HEK293T (cell line): ENCODE data around the gene LINC01488.

Experiments
- CTCF ChIA-PET: fragments of 350-600 bp; formaldehyde crosslinking; extraction: SDS; loops from one replicate; lab custom pipeline; 2021; ENCODE audit warnings: antibody characterized with exemption, inconsistent platforms; lab: Yijun Ruan, JAX
- POLR2A ChIA-PET: fragments of 350-600 bp; formaldehyde crosslinking; extraction: SDS; loops from one replicate; lab custom pipeline; 2020; ENCODE audit warnings: antibody characterized with exemption, inconsistent platforms; lab: Yijun Ruan, JAX
- DNase-seq: peaks from one replicate; pipeline ENCODE4 v3.0.0; 2012; ENCODE audit warnings: mixed read lengths; ENCODE audit errors: extremely low spot score
- ARNT ChIP-seq: fragments of 450-650 bp; IDR thresholded peaks from 2 replicates; pipeline ENCODE4 v1.6.1; 2017; ENCODE audit warnings: mild to moderate bottlenecking
- BHLHE40 ChIP-seq: fragments of 450-650 bp; IDR thresholded peaks from 2 replicates; pipeline ENCODE4 v1.6.1; 2016; ENCODE audit warnings: mild to moderate bottlenecking, moderate library complexity, borderline replicate concordance
- CTBP1 ChIP-seq: fragments of 450-650 bp; IDR thresholded peaks from 2 replicates; pipeline ENCODE4 v1.6.1; 2016; ENCODE audit warnings: borderline replicate concordance
- ELF4 ChIP-seq: fragments of 450-650 bp; IDR thresholded peaks from 2 replicates; pipeline ENCODE4 v1.6.1; 2017; ENCODE audit warnings: antibody characterized with exemption
- FOXA1 ChIP-seq: fragments of 450-650 bp; IDR thresholded peaks from 2 replicates; pipeline ENCODE4 v1.6.1; 2016; ENCODE audit warnings: mild to moderate bottlenecking
- FOXK2 ChIP-seq: fragments of 450-650 bp; IDR thresholded peaks from 2 replicates; pipeline ENCODE4 v1.6.1; 2016; ENCODE audit warnings: mild to moderate bottlenecking
- FOXM1 ChIP-seq: fragments of 450-650 bp; IDR thresholded peaks from 2 replicates; pipeline ENCODE4 v1.6.1; 2017; ENCODE audit warnings: mild to moderate bottlenecking, borderline replicate concordance
- HDGF ChIP-seq: fragments of 450-650 bp; IDR thresholded peaks from 2 replicates; pipeline ENCODE4 v1.6.1; 2017; ENCODE audit warnings: antibody characterized with exemption, borderline replicate concordance
- L3MBTL2 ChIP-seq: fragments of 450-650 bp; conservative IDR thresholded peaks from 2 replicates; pipeline ENCODE4 v1.6.1; 2016; ENCODE audit warnings: mild to moderate bottlenecking
- LEF1 ChIP-seq: fragments of 450-650 bp; IDR thresholded peaks from 2 replicates; pipeline ENCODE4 v1.6.1; 2017; ENCODE audit warnings: mild to moderate bottlenecking, borderline replicate concordance
- NFRKB ChIP-seq: fragments of 450-650 bp; IDR thresholded peaks from 2 replicates; pipeline ENCODE4 v1.6.1; 2016; ENCODE audit warnings: mild to moderate bottlenecking, moderate library complexity
- PKNOX1 ChIP-seq: fragments of 450-650 bp; IDR thresholded peaks from 2 replicates; pipeline ENCODE4 v1.6.1; 2016
- SP1 ChIP-seq: fragments of 450-650 bp; IDR thresholded peaks from 2 replicates; pipeline ENCODE4 v1.6.1; 2017
- SUZ12 ChIP-seq: fragments of 450-650 bp; IDR thresholded peaks from 2 replicates; pipeline ENCODE4 v1.6.1; 2016; ENCODE audit warnings: mild to moderate bottlenecking
- TARDBP ChIP-seq: fragments of 450-650 bp; IDR thresholded peaks from 2 replicates; pipeline ENCODE4 v1.6.1; 2016
- ZNF384 ChIP-seq: fragments of 450-650 bp; IDR thresholded peaks from 2 replicates; pipeline ENCODE4 v1.6.1; 2016

The LINC01488 gene

GRCh38 chr11:69489746-69490365 lies 8.4 kb downstream of the LINC01488 start:
- ChIA-PET CTCF (no interaction called here), POLR2A (no interaction called here)
- DNase-seq, result no peak
- TF ChIP-seq ELF4 (no peak), FOXA1 (no peak), SP1 (no peak), CTBP1 (no peak), ZNF384 (no peak), SUZ12 (no peak), BHLHE40 (no peak), HDGF (no peak), ARNT (no peak), TARDBP (no peak), L3MBTL2 (no peak), FOXM1 (no peak), NFRKB (no peak), FOXK2 (no peak), PKNOX1 (no peak), LEF1 (no peak)

GRCh38 chr11:69490516-69490915 lies 9.1 kb downstream of the LINC01488 start:
- CTCF ChIA-PET, result no interaction called here
- DNase-seq, result no peak
- TF ChIP-seq L3MBTL2 (no peak), BHLHE40 (no peak), SUZ12 (no peak), FOXA1 (no peak), NFRKB (no peak), ARNT (no peak)
- POLR2A ChIA-PET, result no interaction called here

GRCh38 chr11:69491071-69492031 lies 9.9 kb downstream of the LINC01488 start:
- POLR2A ChIA-PET, result no interaction called here

GRCh38 chr11:69492201-69492991 lies 10.9 kb downstream of the LINC01488 start:
- no peak for DNase-seq
- ChIA-PET POLR2A (no interaction called here), CTCF (no interaction called here)
- no peak for TF ChIP-seq FOXA1
- TF ChIP-seq SP1, result no peak
- TF ChIP-seq TARDBP, result no peak
- no peak for TF ChIP-seq HDGF
- no peak for TF ChIP-seq ZNF384
- TF ChIP-seq PKNOX1, result no peak
- no peak for TF ChIP-seq SUZ12
- TF ChIP-seq ELF4, result no peak

More at GRCh38 chr11:69491071-69492031, 9.9 kb downstream of the LINC01488 start:
- CTCF ChIA-PET, result no interaction called here
- no peak for DNase-seq
- TF ChIP-seq FOXA1 (no peak), TARDBP (no peak), LEF1 (no peak), ZNF384 (no peak), FOXM1 (no peak), L3MBTL2 (no peak), HDGF (no peak), BHLHE40 (no peak), SUZ12 (no peak), ARNT (no peak), ELF4 (no peak), FOXK2 (no peak), PKNOX1 (no peak), CTBP1 (no peak), SP1 (no peak), NFRKB (no peak)

GRCh38 chr11:69493931-69494821 lies 12.7 kb downstream of the LINC01488 start:
- DNase-seq, result no peak
- ChIA-PET POLR2A (no interaction called here), CTCF (no interaction called here)
- no peak for TF ChIP-seq SP1
- TF ChIP-seq LEF1, result no peak
- no peak for TF ChIP-seq NFRKB
- TF ChIP-seq ELF4, result no peak
- TF ChIP-seq CTBP1, result no peak
- TF ChIP-seq BHLHE40, result no peak
- no peak for TF ChIP-seq ARNT
- no peak for TF ChIP-seq HDGF
- no peak for TF ChIP-seq L3MBTL2
- TF ChIP-seq PKNOX1, result no peak
- TF ChIP-seq ZNF384, result no peak
- TF ChIP-seq FOXM1, result no peak
- no peak for TF ChIP-seq TARDBP
- no peak for TF ChIP-seq FOXA1
- no peak for TF ChIP-seq FOXK2
- TF ChIP-seq SUZ12, result no peak
